Activated CD4-positive, alpha-beta memory T cell treated with anti-CD3 and anti-CD28 coated beads for 36 hours (primary cell): Measurements from ENCODE around the gene MARCO. TPM values are rescaled to one million over a fixed set of nuclear protein-coding genes. Genes with fewer than 3 reads are reported as not detected.
"Not testable (repeated sequence)": the region's sequence is repeated elsewhere in the genome, so short reads cannot be mapped to it uniquely, and the experiment has no call there.

Source experiments
- CTCF ChIA-PET: fragments of 350-600 bp; sonication (Branson Sonifier 250); formaldehyde crosslinking; loops from one replicate; lab custom pipeline; 2021; ENCODE audit warnings: antibody characterized with exemption, inconsistent platforms; lab: Charles Lee
- POLR2A ChIA-PET: fragments of 350-600 bp; sonication (Branson Sonifier 250); formaldehyde crosslinking; loops from one replicate; lab custom pipeline; 2021; ENCODE audit warnings: antibody characterized with exemption; lab: Charles Lee
- DNase-seq: peaks from one replicate; pipeline ENCODE4 v3.0.0-alpha.2; 2020
- H3K27ac Mint-ChIP-seq: one replicate; pipeline ENCODE4 v1.8.0; 2021; ENCODE audit warnings: mixed read lengths
- H3K27me3 Mint-ChIP-seq: one replicate; pipeline ENCODE4 v1.8.0; 2021; ENCODE audit warnings: mixed read lengths
- H3K36me3 Mint-ChIP-seq: one replicate; pipeline ENCODE4 v1.8.0; 2021; ENCODE audit warnings: mixed read lengths
- H3K4me1 Mint-ChIP-seq: one replicate; pipeline ENCODE4 v1.8.0; 2021; ENCODE audit warnings: low read depth, mixed read lengths
- H3K4me3 Mint-ChIP-seq: one replicate; pipeline ENCODE4 v1.8.0; 2021; ENCODE audit warnings: mild to moderate bottlenecking, mixed read lengths
- H3K9me3 Mint-ChIP-seq: one replicate; pipeline ENCODE4 v1.8.0; 2021; ENCODE audit warnings: mixed read lengths
- intact Hi-C: fragments of 100-400 bp; cut with micrococcal nuclease; formaldehyde crosslinking; loops from one replicate; pipeline ENCODE4 v1.15.1; 2023
- total RNA-seq, 2 experiments: library from RNA; stranded (reverse); gene quantifications; one replicate each; pipeline ENCODE4 v1.2.3, GENCODE V29; 2021

Gene MARCO
- total RNA-seq, 2 experiments from 2014 or later: not detected

DNA sequence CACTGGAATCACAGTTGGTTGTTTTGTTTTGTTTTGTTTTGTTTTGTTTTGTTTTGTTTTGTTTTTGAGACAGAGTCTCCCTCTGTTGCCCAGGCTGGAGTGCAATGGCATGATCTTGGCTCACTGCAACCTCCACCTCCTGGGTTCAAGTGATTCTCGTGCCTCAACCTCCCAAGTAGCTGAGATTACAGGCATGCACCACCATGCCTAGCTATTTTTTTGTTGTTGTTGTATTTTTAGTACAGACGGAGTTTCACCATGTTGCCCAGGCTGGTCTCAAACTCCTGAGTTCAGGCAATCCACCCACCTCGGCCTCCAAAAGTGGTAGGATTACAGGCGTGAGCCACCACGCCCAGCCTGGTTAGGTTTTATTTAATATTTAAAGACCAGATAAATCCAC lies 95.9 kb downstream of the MARCO start:
- H3K4me3 Mint-ChIP-seq, CTCF ChIA-PET, H3K36me3 Mint-ChIP-seq, H3K27ac Mint-ChIP-seq, intact Hi-C loops, DNase-seq, POLR2A ChIA-PET, H3K4me1 Mint-ChIP-seq, H3K27me3 Mint-ChIP-seq: not testable (repeated sequence)
- peaks cover 17% of the 10 kb centered on the region for H3K9me3 Mint-ChIP-seq

DNA sequence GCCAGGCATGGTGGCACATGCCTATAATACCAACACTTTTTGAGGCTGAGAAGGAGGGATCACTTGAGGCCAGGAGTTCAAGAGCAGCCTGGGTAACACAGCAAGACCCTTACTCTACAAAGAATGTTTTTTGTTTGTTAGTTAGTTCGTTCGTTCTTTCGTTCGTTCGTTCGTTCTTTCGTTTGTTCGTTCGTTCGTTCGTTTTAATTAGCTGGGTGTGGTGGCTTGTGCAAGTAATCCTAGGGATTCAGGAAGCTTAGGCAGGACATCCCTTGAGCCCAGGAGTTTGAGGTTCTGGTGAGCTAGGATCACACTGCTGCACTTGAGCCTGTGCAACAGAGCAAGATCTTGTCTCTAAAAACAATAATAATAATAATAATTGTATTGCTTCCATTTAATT lies 98.7 kb downstream of the MARCO start:
- Mint-ChIP-seq H3K27me3 (no peaks in the 10 kb centered on the region), H3K36me3 (no peaks in the 10 kb centered on the region), H3K27ac (no peak overlapping the region), H3K4me3 (no peak overlapping the region), H3K4me1 (no peaks in the 10 kb centered on the region), H3K9me3 (peaks cover under 1% of the 10 kb centered on the region)
- DNase-seq: no peak
- intact Hi-C loops: no loop called here
- CTCF ChIA-PET: interaction anchor here (0.6 kb wide), 1 partner anchor 621 kb away, joined by 3 read pairs; no protein-coding TSS in a partner anchor
- POLR2A ChIA-PET: no interaction called here

Other genes starting within 250 kb of the MARCO start
- not detected for gene EN1, start 94.5 kb upstream of the MARCO start, total RNA-seq
- gene C1QL2, start 216.6 kb downstream of the MARCO start, total RNA-seq: not detected